ENCODE results near the gene KHSRP. TPM values are rescaled to one million over a fixed set of nuclear protein-coding genes. Genes with fewer than 3 reads are reported as not detected.

The KHSRP gene
- total and polyA plus RNA-seq, 7 donors: 63.9 to 232 (median 94.6) TPM

DNA sequence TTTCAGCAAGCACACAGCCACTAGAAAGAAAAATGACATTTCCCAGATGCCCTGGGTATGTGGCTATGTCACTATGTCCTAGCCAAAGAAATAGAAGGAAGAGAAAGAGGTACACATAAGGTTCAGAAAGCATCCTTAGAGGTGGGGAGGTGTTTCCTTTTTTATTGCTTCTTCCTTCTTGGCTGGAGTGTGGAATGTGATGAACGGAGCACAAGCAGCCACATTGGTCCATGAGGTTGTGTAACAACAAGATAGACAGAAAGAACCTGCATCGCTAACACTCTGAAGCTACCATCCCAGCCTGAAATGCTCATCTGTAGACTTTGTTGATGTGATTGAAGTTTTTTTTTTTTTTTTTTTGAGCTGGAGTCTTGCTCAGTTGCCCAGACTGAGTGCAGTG is 28.3 kb upstream of the KHSRP start:
- peaks cover 14 to 79% (median 30%) of the 10 kb centered on the region in 4 donors for H3K36me3 ChIP-seq
- WGBS, 2 donors: 97 to 100% methylated on average over 2 of the region's 2 CpGs

DNA sequence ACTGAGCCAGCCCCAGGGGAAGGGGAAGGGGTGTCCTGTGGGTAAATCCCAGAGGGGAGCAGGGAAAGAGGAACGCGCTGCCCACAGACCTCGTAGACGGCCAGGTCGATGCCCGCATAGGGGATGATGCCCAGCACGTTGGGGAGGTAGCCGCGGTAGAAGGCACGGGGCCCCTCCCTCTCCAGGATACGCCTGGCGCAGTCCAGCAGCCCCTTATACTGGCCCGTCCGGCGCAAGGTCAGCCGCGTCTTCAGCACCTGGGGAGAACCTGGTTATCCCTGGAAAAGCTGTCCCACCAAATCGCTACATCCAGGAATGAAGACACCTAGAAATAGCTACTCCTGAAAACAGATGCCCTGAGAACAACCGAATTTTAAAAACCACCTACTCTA is 27.6 kb upstream of the KHSRP start:
- peaks cover 14 to 80% (median 30%) of the 10 kb centered on the region in 4 donors for H3K36me3 ChIP-seq
- H3K27me3 ChIP-seq: no peaks in the 10 kb centered on the region
- intact Hi-C loops (cut with DNase I): no loop called here
- H3K4me1 ChIP-seq: no peaks in the 10 kb centered on the region
- no peak for DNase-seq
- TF ChIP-seq, protein P1, sequence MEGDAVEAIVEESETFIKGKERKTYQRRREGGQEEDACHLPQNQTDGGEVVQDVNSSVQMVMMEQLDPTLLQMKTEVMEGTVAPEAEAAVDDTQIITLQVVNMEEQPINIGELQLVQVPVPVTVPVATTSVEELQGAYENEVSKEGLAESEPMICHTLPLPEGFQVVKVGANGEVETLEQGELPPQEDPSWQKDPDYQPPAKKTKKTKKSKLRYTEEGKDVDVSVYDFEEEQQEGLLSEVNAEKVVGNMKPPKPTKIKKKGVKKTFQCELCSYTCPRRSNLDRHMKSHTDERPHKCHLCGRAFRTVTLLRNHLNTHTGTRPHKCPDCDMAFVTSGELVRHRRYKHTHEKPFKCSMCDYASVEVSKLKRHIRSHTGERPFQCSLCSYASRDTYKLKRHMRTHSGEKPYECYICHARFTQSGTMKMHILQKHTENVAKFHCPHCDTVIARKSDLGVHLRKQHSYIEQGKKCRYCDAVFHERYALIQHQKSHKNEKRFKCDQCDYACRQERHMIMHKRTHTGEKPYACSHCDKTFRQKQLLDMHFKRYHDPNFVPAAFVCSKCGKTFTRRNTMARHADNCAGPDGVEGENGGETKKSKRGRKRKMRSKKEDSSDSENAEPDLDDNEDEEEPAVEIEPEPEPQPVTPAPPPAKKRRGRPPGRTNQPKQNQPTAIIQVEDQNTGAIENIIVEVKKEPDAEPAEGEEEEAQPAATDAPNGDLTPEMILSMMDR (IDR thresholded peaks at IDR 0.05): no peak
- TF ChIP-seq POLR2A (IDR thresholded peaks at IDR 0.05) (no peak), POLR2AphosphoS5 (IDR thresholded peaks at IDR 0.05) (no peak), EP300 (IDR thresholded peaks at IDR 0.05) (no peak)
- 96 to 98% methylated on average over 19 of the region's 19 CpGs for WGBS, 2 donors
- H3K4me3 ChIP-seq: no peak overlapping the region
- peaks cover 0 to 11% (median 4%) of the 10 kb centered on the region in 4 donors for H3K9me3 ChIP-seq
- no peak overlapping the region for H3K27ac ChIP-seq

More for the DNA sequence above, 28.3 kb upstream of the KHSRP start:
- Histone ChIP-seq H3K27me3 (no peaks in the 10 kb centered on the region), H3K4me1 (peaks cover 0 to 6% (median 2%) of the 10 kb centered on the region in 4 donors), H3K4me3 (no peak overlapping the region), H3K27ac (no peak overlapping the region), H3K9me3 (peaks cover 0 to 11% (median 4%) of the 10 kb centered on the region in 4 donors)
- TF ChIP-seq, protein P1 (IDR thresholded peaks at IDR 0.05): no peak
- TF ChIP-seq EP300 (IDR thresholded peaks at IDR 0.05): no peak
- no peak for TF ChIP-seq POLR2A (IDR thresholded peaks at IDR 0.05)
- TF ChIP-seq POLR2AphosphoS5 (IDR thresholded peaks at IDR 0.05): no peak
- DNase-seq: no peak
- intact Hi-C loops (cut with DNase I): no loop called here

DNA sequence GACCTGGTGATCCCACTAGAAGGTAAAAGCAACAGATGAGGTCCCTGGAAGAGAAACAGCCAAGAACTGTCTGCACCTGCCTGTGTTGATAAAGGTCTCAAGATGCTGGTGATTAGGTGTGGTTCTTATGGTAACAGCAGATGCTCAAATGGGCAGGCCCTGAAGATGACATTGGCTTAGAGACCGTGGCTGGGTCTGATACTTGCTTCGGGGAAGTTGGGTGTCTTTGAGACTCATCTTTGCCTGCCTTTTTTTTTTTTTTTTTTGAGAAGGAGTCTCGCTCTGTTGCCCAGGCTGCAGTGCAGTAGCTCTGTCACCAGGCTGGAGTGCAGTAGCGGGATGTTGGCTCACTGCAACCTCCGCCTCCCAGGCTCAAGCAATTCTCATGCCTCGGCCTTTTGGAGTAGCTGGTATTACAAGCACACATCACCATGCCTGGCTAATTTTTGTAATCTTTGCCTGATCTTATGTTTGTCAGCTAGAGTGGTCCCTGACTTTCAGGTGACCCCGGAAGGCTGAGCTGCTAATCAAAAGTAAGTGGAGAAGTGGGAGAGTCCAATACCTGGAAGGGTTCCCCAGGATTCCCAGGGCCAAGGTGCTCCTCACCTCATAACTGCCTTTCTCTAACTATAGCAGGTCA is 27.1 kb upstream of the KHSRP start:
- H3K9me3 ChIP-seq: peaks cover 0 to 11% (median 4%) of the 10 kb centered on the region in 4 donors
- H3K4me3 ChIP-seq: no peak overlapping the region
- H3K27ac ChIP-seq: no peak overlapping the region
- H3K4me1 ChIP-seq: no peaks in the 10 kb centered on the region
- intact Hi-C loops (cut with DNase I): no loop called here
- H3K27me3 ChIP-seq: no peaks in the 10 kb centered on the region
- TF ChIP-seq EP300 (IDR thresholded peaks at IDR 0.05): no peak
- no peak for DNase-seq
- H3K36me3 ChIP-seq: peaks cover 14 to 80% (median 30%) of the 10 kb centered on the region in 4 donors
- WGBS, 2 donors: 91 to 96% methylated on average over 7 of the region's 7 CpGs

DNA sequence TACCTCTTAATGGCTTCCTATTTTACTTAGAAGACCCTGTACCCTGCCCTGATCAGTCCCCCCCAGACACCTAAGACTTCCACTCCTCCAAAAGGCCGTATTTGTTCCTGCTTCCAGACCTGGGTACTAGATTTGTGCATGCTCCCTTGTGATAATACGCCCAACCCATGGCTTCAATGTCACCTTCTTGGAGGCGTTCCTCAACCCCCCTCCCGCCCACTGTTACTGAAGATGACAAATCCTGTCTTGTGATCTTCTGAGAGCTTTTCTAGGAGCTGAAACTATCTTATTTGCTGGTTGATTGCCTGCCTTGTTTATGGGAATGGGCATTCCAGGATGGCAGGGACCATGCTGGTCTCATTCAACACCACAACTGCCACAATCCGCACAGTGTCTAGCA is 25.6 kb upstream of the KHSRP start:
- WGBS, 2 donors: 96 to 97% methylated on average over 5 of the region's 5 CpGs
- peaks cover 14 to 82% (median 22%) of the 10 kb centered on the region in 4 donors for H3K36me3 ChIP-seq

DNA sequence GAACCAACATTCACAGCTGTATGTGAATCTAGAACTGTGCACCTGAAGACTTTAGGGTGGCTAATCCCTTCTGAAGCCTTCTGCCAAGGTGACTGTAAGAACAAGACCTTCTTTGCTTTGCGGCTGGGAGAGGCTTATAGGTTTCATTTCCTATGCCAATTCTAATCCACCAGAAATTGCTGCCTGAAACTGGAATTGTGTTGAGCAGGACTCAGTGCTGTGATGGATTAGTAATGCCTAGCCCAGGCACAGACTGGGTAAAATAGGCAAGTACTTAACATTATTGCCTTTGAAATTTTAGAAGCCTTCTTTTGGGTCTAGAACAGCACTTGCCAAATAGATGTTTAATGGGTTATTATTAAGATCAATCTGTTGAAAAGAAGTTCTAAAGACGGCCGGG is 23.4 kb upstream of the KHSRP start:
- Histone ChIP-seq H3K36me3 (peaks cover 0 to 81% (median 2%) of the 10 kb centered on the region in 4 donors), H3K4me3 (no peak overlapping the region), H3K9me3 (no peaks in the 10 kb centered on the region), H3K27me3 (no peaks in the 10 kb centered on the region), H3K27ac (no peak overlapping the region), H3K4me1 (no peaks in the 10 kb centered on the region)
- 92 to 94% methylated on average over 3 of the region's 3 CpGs for WGBS, 2 donors
- no peak for TF ChIP-seq EP300 (IDR thresholded peaks at IDR 0.05)
- TF ChIP-seq POLR2A (IDR thresholded peaks at IDR 0.05): no peak
- TF ChIP-seq, protein P1 (IDR thresholded peaks at IDR 0.05): no peak
- TF ChIP-seq POLR2AphosphoS5 (IDR thresholded peaks at IDR 0.05): no peak
- no peak for DNase-seq
- intact Hi-C loops (cut with DNase I): no loop called here

More for the DNA sequence above, 25.6 kb upstream of the KHSRP start:
- no peaks in the 10 kb centered on the region for H3K4me1 ChIP-seq
- H3K27ac ChIP-seq: no peak overlapping the region
- H3K9me3 ChIP-seq: peaks cover 0 to 11% (median 4%) of the 10 kb centered on the region in 4 donors
- H3K4me3 ChIP-seq: no peak overlapping the region
- no peak for DNase-seq
- no peak for TF ChIP-seq EP300 (IDR thresholded peaks at IDR 0.05)
- TF ChIP-seq, protein P1 (IDR thresholded peaks at IDR 0.05): no peak
- no peak for TF ChIP-seq POLR2AphosphoS5 (IDR thresholded peaks at IDR 0.05)
- no peak for TF ChIP-seq POLR2A (IDR thresholded peaks at IDR 0.05)
- H3K27me3 ChIP-seq: no peaks in the 10 kb centered on the region
- intact Hi-C loops (cut with DNase I): no loop called here
